PC-9 (cell line): ENCODE measurements around the gene S100PBP.

Source experiments
- EZH2 ChIP-seq: fragments of 200-600 bp; sonication (generic); IDR thresholded peaks from 2 replicates; pipeline ENCODE4 v1.8.0; 2017; ENCODE audit warnings: antibody characterized with exemption, low read depth
- TF ChIP-seq, protein P1 (sequence below): fragments of 200-600 bp; sonication (generic); conservative IDR thresholded peaks from 2 replicates; pipeline ENCODE4 v1.6.1; 2017; ENCODE audit warnings: mixed run types, antibody characterized with exemption, mild to moderate bottlenecking, moderate library complexity

DNA sequence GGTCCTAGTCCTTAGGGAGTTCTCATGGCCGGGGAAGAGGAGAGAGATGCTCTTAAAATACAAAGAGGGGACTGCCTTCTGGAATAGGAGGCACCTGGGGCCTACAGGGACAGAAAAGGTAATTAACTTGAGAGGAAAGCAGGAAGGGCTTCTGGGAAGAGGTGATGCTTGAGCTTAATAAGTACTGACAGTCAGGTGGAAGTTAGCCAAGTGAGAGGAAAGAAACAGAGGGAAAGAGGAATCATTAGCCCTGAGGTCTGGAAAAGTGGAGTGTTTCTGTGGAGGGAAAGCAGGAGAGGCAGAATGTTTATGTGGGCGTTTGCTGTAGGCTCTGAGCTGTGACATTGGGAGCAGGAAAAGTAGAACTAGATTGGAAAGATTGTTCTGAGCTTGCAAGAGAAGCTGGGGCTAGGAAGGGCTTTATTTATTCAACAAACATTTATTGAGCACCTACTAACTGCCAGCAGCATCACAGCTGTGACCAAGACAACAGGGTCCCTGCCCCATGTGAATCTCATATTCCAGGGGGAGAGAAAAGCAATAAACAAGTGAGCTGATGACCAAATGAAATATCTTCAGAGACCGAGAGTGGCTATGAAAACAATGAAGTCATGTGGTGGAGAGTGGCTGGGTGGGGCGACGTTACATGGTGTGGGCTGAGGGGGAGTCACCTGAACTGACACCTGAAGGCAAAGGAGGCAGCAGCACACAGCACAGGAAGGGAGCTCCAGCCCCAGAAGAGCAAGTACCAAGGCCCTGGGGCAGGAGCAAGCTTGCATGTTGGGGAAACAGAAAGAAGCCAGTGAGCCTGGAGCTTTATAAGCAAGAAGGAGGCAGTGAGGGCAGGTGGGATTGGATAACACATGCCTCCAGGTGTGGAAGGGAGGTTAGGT is 57.7 kb downstream of the S100PBP start:
- no peak for TF ChIP-seq EZH2
- TF ChIP-seq, protein P1, sequence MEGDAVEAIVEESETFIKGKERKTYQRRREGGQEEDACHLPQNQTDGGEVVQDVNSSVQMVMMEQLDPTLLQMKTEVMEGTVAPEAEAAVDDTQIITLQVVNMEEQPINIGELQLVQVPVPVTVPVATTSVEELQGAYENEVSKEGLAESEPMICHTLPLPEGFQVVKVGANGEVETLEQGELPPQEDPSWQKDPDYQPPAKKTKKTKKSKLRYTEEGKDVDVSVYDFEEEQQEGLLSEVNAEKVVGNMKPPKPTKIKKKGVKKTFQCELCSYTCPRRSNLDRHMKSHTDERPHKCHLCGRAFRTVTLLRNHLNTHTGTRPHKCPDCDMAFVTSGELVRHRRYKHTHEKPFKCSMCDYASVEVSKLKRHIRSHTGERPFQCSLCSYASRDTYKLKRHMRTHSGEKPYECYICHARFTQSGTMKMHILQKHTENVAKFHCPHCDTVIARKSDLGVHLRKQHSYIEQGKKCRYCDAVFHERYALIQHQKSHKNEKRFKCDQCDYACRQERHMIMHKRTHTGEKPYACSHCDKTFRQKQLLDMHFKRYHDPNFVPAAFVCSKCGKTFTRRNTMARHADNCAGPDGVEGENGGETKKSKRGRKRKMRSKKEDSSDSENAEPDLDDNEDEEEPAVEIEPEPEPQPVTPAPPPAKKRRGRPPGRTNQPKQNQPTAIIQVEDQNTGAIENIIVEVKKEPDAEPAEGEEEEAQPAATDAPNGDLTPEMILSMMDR, result no peak
